Brain microvascular endothelial cell (primary cell): ENCODE measurements around the gene BCAR3.

ENCODE experiments used
- DNase-seq: peaks from one replicate; pipeline ENCODE4 v3.0.0-alpha.2; 2020
- H3K27ac ChIP-seq: fragments of 250-450 bp; sonication (Bioruptor Pico); 2 replicates; pipeline ENCODE4 v1.5.1; 2020; ENCODE audit warnings: mild to moderate bottlenecking, moderate library complexity
- H3K27me3 ChIP-seq: fragments of 250-450 bp; sonication (Bioruptor Pico); replicated peaks from 2 replicates; pipeline ENCODE4 v1.5.1; 2020; ENCODE audit warnings: mild to moderate bottlenecking
- H3K36me3 ChIP-seq: fragments of 250-450 bp; sonication (Bioruptor Pico); replicated peaks from 2 replicates; pipeline ENCODE4 v1.5.1; 2020; ENCODE audit warnings: mild to moderate bottlenecking
- H3K4me3 ChIP-seq: 2 replicates; pipeline ENCODE4 v1.5.1; 2011; ENCODE audit warnings: low read depth, mild to moderate bottlenecking, control low read depth, low read length, moderate library complexity
- CTCF ChIP-seq: IDR thresholded peaks from 2 replicates; pipeline ENCODE4 v1.5.1; 2011; ENCODE audit warnings: low read depth, mild to moderate bottlenecking, moderate library complexity, low read length, control low read depth, inconsistent platforms; ENCODE audit errors: missing control alignments
- in situ Hi-C: cut with HindIII; loops from 2 replicates; pipeline ENCODE4 v1.10.0; 2017; ENCODE audit warnings: low sequenced_read_pairs, low pct_ligation_motif_present

BCAR3 gene

GRCh38 chr1:93723733-93724270 lies 42.2 kb upstream of the BCAR3 start:
- no peak for TF ChIP-seq CTCF
- in situ Hi-C loops: no loop called here
- DNase-seq: no peak
- H3K4me3 ChIP-seq: no peak overlapping the region
- H3K27me3 ChIP-seq: no peaks in the 10 kb centered on the region
- H3K36me3 ChIP-seq: no peaks in the 10 kb centered on the region
- H3K27ac ChIP-seq: no peak overlapping the region

GRCh38 chr1:93723110-93723509 lies 41.5 kb upstream of the BCAR3 start:
- H3K27ac ChIP-seq: no peak overlapping the region
- DNase-seq: no peak
- H3K27me3 ChIP-seq: no peaks in the 10 kb centered on the region
- no peak for TF ChIP-seq CTCF
- no peaks in the 10 kb centered on the region for H3K36me3 ChIP-seq
- in situ Hi-C loops: no loop called here
- no peak overlapping the region for H3K4me3 ChIP-seq

- no peak for DNase-seq
- Histone ChIP-seq H3K27me3 (no peaks in the 10 kb centered on the region), H3K36me3 (no peaks in the 10 kb centered on the region), H3K27ac (no peak overlapping the region), H3K4me3 (no peak overlapping the region)
- peak; percentile 39 for TF ChIP-seq CTCF
- in situ Hi-C loops: no loop called here
These were observed 40.7 kb upstream of the BCAR3 start for GRCh38 chr1:93722081-93723031.

GRCh38 chr1:93720956-93721626 lies 39.5 kb upstream of the BCAR3 start:
- in situ Hi-C loops: no loop called here
- no peak overlapping the region for H3K4me3 ChIP-seq
- no peak overlapping the region for H3K27ac ChIP-seq
- no peaks in the 10 kb centered on the region for H3K36me3 ChIP-seq
- no peaks in the 10 kb centered on the region for H3K27me3 ChIP-seq
- TF ChIP-seq CTCF: no peak
- DNase-seq: no peak

GRCh38 chr1:93717640-93718039 lies 36.0 kb upstream of the BCAR3 start:
- in situ Hi-C loops: no loop called here
- Histone ChIP-seq H3K27ac (no peak overlapping the region), H3K36me3 (no peaks in the 10 kb centered on the region), H3K4me3 (no peak overlapping the region), H3K27me3 (no peaks in the 10 kb centered on the region)
- DNase-seq: no peak
- no peak for TF ChIP-seq CTCF
